Activated CD4-positive, alpha-beta T cell treated with anti-CD3 and anti-CD28 coated beads, Interleukin-2, amount 10 ng/mL, durations not matched to agents 7 days and 5 days (primary cell): Measurements from ENCODE around the gene GATA3. TPM values are rescaled to one million over a fixed set of nuclear protein-coding genes. Genes with fewer than 3 reads are reported as not detected.

Experiments used
- CTCF ChIA-PET: fragments of 350-600 bp; sonication (Branson Sonifier 250); formaldehyde crosslinking; loops from one replicate; lab custom pipeline; 2021; ENCODE audit warnings: antibody characterized with exemption; lab: Charles Lee
- POLR2A ChIA-PET: fragments of 350-600 bp; sonication (Branson Sonifier 250); formaldehyde crosslinking; loops from one replicate; lab custom pipeline; 2021; ENCODE audit warnings: antibody characterized with exemption; lab: Charles Lee
- DNase-seq: peaks from one replicate; pipeline ENCODE4 v3.0.0-alpha.2; 2020
- H3K27ac Mint-ChIP-seq: one replicate; pipeline ENCODE4 v1.8.0; 2021; ENCODE audit warnings: mild to moderate bottlenecking, moderate library complexity, mixed read lengths
- H3K27me3 Mint-ChIP-seq: one replicate; pipeline ENCODE4 v1.8.0; 2021; ENCODE audit warnings: mixed read lengths
- H3K36me3 Mint-ChIP-seq: one replicate; pipeline ENCODE4 v1.8.0; 2021; ENCODE audit warnings: low read depth, mixed read lengths
- H3K4me1 Mint-ChIP-seq: one replicate; pipeline ENCODE4 v1.8.0; 2021; ENCODE audit warnings: mixed read lengths
- H3K4me3 Mint-ChIP-seq: one replicate; pipeline ENCODE4 v1.8.0; 2021; ENCODE audit warnings: mild to moderate bottlenecking, moderate library complexity, mixed read lengths
- H3K9me3 Mint-ChIP-seq: one replicate; pipeline ENCODE4 v1.8.0; 2021; ENCODE audit warnings: mixed read lengths
- total RNA-seq, 2 experiments: library from RNA; stranded (reverse); gene quantifications; one replicate each; pipeline ENCODE4 v1.2.3, GENCODE V29; 2021

GATA3 gene
- total RNA-seq, 2 experiments from 2014 or later, result 48.1 to 52.0 TPM

DNA sequence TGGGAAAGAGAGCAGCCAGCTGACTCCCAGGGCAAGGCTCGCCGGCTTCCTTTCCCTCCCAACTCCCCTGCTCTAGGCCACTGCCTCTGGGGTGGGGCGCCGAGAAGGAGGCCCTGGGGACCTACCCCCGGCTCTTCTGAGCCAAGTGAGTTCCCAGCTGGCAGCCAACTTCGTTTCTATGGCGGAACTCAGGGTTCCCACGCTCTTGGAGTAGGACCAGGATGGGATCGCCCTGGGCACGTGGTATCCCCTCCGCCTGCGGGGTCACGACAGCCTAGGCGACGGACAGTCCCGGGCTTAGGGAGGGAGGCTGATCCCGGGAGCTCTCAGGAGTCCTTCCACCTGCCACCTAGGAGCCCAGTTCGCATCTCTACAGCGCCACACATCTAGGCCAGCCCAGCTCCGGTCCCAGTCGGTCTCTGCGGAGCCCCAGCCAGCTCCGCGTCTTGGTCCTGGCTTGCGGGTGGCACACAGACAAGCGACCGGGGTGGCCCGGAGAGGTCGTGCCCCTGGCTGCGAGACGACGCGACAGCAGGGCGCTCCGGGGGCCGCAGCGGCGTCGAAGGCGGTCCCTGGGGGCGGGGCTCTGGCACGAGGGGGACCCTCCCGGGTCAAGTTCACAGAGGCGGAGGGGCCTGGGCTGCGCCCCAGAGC is 20.5 kb upstream of the GATA3 start:
- H3K9me3 Mint-ChIP-seq, result no peaks in the 10 kb centered on the region
- CTCF ChIA-PET, result interaction anchor here (0.6 to 1.8 kb wide), 5 partner anchors 12 to 192 kb away, joined by 3 to 4 read pairs (median 4); no protein-coding TSS in a partner anchor
- no peak overlapping the region for H3K4me3 Mint-ChIP-seq
- no peak overlapping the region for H3K27ac Mint-ChIP-seq
- no peaks in the 10 kb centered on the region for H3K36me3 Mint-ChIP-seq
- POLR2A ChIA-PET, result no interaction called here
- H3K27me3 Mint-ChIP-seq, result peaks cover 56% of the 10 kb centered on the region
- no peak for DNase-seq
- peaks cover 22% of the 10 kb centered on the region for H3K4me1 Mint-ChIP-seq

- POLR2A ChIA-PET, result no interaction called here
Measured at GRCh38 chr10:8034466-8035005, 20.0 kb upstream of the GATA3 start.

DNA sequence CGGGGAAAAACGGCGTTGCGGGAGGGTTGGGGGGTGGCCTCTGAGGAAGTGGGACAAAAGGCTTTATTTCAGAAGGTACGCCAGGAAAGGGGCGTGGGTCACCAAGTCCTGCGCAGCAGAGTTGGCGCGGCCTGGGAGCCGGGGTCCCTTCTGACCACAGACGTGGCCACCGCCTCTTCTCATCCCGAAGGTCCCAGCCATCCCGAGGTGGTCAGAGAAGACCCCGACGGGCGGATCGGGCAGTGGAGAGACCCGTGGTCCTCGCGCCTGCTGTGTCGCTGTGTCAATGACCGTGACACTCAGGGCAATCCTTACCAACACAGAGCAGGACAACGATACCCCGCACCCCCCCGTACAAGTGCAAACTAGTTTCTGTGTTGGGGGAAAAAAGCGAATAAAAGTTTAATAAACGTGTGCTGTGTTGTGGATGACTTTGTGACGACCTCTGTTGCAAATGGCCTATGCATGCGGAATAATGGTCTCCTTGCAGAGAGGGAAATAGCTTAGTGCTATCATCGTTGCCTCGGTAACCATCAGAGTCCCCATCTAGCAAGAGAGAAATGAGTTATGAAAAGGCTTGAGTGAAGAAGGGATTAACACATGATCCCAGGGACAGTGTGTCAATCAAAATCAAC is 19.4 kb upstream of the GATA3 start:
- Mint-ChIP-seq H3K4me3 (peak overlapping the region; percentile 63), H3K36me3 (no peaks in the 10 kb centered on the region), H3K27me3 (peaks cover 68% of the 10 kb centered on the region), H3K4me1 (peaks cover 22% of the 10 kb centered on the region), H3K27ac (peak overlapping the region; percentile 64), H3K9me3 (no peaks in the 10 kb centered on the region)
- ChIA-PET CTCF (interaction anchor here (1.2 kb wide), 1 partner anchor 10 kb away, joined by 3 read pairs; no protein-coding TSS in a partner anchor), POLR2A (no interaction called here)
- no peak for DNase-seq

More at GRCh38 chr10:8034466-8035005, 20.0 kb upstream of the GATA3 start:
- H3K27me3 Mint-ChIP-seq, result peaks cover 62% of the 10 kb centered on the region
- H3K36me3 Mint-ChIP-seq, result no peaks in the 10 kb centered on the region
- no peak overlapping the region for H3K27ac Mint-ChIP-seq
- CTCF ChIA-PET, result interaction anchor here (0.6 to 1.8 kb wide), 4 partner anchors 11 to 21 kb away, joined by 3 to 4 read pairs (median 4); no protein-coding TSS in a partner anchor
- H3K4me1 Mint-ChIP-seq, result peaks cover 22% of the 10 kb centered on the region
- DNase-seq, result no peak
- no peaks in the 10 kb centered on the region for H3K9me3 Mint-ChIP-seq
- H3K4me3 Mint-ChIP-seq, result no peak overlapping the region

DNA sequence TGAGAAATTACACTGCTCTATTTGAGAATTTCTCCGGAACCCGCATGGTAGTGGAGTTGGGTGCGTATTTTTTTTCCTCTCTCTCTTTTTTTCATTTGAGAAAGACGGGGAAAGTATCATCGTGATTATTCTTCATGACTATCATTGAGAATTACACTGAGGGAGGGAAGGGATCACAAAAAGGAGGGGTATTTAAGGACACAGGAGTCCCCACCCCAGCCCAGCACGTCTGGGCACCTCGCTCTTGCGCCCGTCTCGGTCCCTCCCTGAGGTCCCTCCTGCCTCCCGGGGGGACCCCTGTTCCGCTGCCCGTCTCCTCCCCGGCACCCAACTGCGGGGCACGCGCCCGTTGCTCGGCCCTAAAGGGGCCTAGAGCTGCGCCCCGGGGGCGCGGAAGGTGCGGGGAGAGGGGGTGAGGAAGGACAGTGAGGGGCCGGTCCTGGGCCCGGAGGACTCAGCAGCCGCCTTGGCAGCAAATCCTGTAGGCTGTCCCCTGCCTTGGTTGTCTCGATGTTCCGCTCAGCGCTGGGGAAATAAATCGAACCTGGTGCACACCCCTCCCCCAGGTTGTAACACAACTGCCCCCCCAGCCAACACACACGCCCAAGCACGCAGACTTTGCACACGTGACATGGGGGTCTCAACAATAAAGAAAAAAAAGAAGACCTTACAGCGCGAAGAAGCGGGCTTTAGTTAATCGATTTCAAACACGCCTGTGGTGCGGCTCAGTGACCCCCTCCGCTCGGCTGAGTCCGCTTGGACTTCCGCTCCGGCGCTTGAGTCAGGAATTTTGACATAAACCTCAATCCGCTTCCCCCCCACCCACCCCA is 18.6 kb upstream of the GATA3 start:
- Mint-ChIP-seq H3K4me1 (peaks cover 22% of the 10 kb centered on the region), H3K4me3 (peak overlapping the region; percentile 63), H3K27ac (peak overlapping the region; percentile 64), H3K27me3 (peaks cover 76% of the 10 kb centered on the region), H3K36me3 (no peaks in the 10 kb centered on the region), H3K9me3 (no peaks in the 10 kb centered on the region)
- ChIA-PET CTCF (no interaction called here), POLR2A (no interaction called here)
- DNase-seq, result no peak

GRCh38 chr10:8036506-8037198 is 17.8 kb upstream of the GATA3 start:
- POLR2A ChIA-PET, result interaction anchor here (0.6 to 1.0 kb wide), 2 partner anchors 18 to 296 kb away, joined by 3 to 4 read pairs; partner anchors contain the start of gene GATA3
- Mint-ChIP-seq H3K36me3 (peaks cover 3% of the 10 kb centered on the region), H3K4me3 (no peak overlapping the region), H3K4me1 (peaks cover 26% of the 10 kb centered on the region), H3K27ac (peak overlapping the region; percentile 57), H3K27me3 (peaks cover 78% of the 10 kb centered on the region), H3K9me3 (no peaks in the 10 kb centered on the region)
- CTCF ChIA-PET, result no interaction called here
- no peak for DNase-seq

DNA sequence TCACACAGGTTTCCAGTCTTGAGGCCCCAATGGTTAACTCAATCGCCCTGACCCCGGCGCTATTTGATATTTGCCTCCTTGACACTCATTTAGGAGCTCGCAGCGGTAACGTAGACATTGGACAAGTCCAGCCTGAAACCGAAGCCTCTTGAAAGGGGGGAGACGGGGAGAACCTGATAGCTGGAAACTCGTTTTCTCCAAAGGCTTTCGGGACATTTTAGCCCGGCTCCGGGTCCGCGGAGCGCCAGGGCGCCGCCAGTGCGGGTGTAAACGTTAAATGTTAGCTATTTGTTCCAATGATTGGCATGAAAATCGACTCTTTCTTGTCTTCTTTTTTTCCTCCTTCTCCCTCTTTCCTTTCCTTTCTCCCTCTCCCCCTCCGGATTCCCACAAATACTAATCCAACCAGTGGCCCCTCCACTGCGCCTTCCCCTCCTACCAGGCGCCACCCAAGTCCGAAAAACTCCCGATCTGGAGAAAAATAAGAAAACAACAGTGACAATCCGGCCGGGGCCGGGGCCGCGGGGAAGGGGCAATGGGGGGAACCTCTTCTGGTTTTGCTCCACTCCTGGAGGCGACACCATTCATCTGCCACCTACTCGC is 17.2 kb upstream of the GATA3 start:
- peak overlapping the region; percentile 57 for H3K27ac Mint-ChIP-seq
- peaks cover 80% of the 10 kb centered on the region for H3K27me3 Mint-ChIP-seq
- H3K36me3 Mint-ChIP-seq, result peaks cover 3% of the 10 kb centered on the region
- no peak for DNase-seq
- POLR2A ChIA-PET, result interaction anchor here (0.6 to 1.0 kb wide), 2 partner anchors 17 to 295 kb away, joined by 3 to 4 read pairs; partner anchors contain the start of gene GATA3
- H3K9me3 Mint-ChIP-seq, result no peaks in the 10 kb centered on the region
- H3K4me1 Mint-ChIP-seq, result peaks cover 31% of the 10 kb centered on the region
- CTCF ChIA-PET, result no interaction called here
- no peak overlapping the region for H3K4me3 Mint-ChIP-seq

DNA sequence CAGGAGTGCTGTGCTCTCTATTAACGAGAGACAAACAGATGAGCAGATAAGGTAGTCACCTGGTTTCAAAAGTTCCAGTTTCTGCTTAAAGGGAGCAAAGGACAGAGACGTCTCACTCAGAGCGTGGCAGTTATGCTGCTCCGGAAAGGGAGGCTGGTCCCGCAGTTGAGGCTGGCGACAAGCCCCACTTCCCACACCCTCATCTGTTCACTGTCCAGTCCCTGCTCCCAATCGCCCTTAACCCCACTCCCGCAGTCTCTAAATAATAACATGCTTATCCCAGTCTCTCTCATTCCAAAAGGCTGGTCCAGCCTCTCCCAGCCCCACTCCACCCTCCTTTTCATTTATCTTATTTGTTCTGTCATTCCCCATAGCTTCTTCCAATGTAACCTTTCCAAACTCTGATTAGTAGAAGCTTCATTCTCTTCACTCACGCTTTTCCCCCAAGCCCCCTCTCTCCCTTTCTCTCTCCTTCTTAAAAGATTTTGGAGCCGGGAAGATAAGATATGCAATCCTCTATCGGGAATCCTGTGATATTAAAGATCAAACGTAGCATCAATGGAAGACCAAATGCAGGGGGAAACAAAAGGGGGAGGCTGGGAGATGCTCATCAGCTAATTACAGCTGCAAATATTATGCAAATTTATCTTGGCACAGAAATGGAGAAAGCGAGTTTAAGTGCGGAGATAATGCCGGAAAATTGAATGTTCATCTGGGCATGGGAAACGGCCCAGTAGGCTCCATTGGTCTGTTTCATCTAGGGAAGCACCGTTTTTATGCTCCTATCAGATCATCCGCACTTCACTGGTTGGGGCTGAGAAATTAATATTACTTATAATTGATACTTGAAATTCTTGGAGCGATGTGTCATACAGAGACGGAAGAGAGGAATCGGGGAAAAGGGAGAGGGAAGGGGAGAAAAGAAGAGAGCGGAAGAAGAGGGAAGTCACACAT is 16.3 kb upstream of the GATA3 start:
- H3K36me3 Mint-ChIP-seq, result peaks cover 4% of the 10 kb centered on the region

GRCh38 chr10:8039321-8039881 is 15.1 kb upstream of the GATA3 start:
- Mint-ChIP-seq H3K4me1 (peaks cover 45% of the 10 kb centered on the region), H3K36me3 (peaks cover 10% of the 10 kb centered on the region), H3K4me3 (no peak overlapping the region), H3K27ac (no peak overlapping the region), H3K9me3 (no peaks in the 10 kb centered on the region), H3K27me3 (peaks cover 85% of the 10 kb centered on the region)
- POLR2A ChIA-PET, result no interaction called here
- CTCF ChIA-PET, result no interaction called here
- no peak for DNase-seq

More for the DNA sequence above, 16.3 kb upstream of the GATA3 start:
- peak overlapping the region; percentile 14 for H3K4me3 Mint-ChIP-seq
- ChIA-PET POLR2A (interaction anchor here (1.0 kb wide), 1 partner anchor 294 kb away, joined by 3 read pairs; no protein-coding TSS in a partner anchor), CTCF (interaction anchor here (0.7 kb wide), 1 partner anchor 22 kb away, joined by 4 read pairs; no protein-coding TSS in a partner anchor)
- no peaks in the 10 kb centered on the region for H3K9me3 Mint-ChIP-seq
- H3K27me3 Mint-ChIP-seq, result peaks cover 82% of the 10 kb centered on the region
- peaks cover 38% of the 10 kb centered on the region for H3K4me1 Mint-ChIP-seq
- no peak for DNase-seq
- peak overlapping the region; percentile 1 for H3K27ac Mint-ChIP-seq

- POLR2A ChIA-PET, result no interaction called here
- H3K4me1 Mint-ChIP-seq, result peaks cover 50% of the 10 kb centered on the region
- H3K36me3 Mint-ChIP-seq, result peaks cover 12% of the 10 kb centered on the region
- no peak for DNase-seq
- CTCF ChIA-PET, result interaction anchor here (1.4 kb wide), 1 partner anchor 10 kb away, joined by 5 read pairs; no protein-coding TSS in a partner anchor
- H3K27ac Mint-ChIP-seq, result no peak overlapping the region
- H3K27me3 Mint-ChIP-seq, result peaks cover 89% of the 10 kb centered on the region
- H3K4me3 Mint-ChIP-seq, result no peak overlapping the region
- no peaks in the 10 kb centered on the region for H3K9me3 Mint-ChIP-seq
Measured at GRCh38 chr10:8040651-8041050, 13.8 kb upstream of the GATA3 start.

- Mint-ChIP-seq H3K36me3 (peaks cover 12% of the 10 kb centered on the region), H3K9me3 (no peaks in the 10 kb centered on the region), H3K27me3 (peaks cover 93% of the 10 kb centered on the region), H3K4me3 (no peak overlapping the region), H3K4me1 (peaks cover 56% of the 10 kb centered on the region), H3K27ac (peak overlapping the region; percentile 67)
- POLR2A ChIA-PET, result no interaction called here
- DNase-seq, result no peak
- CTCF ChIA-PET, result no interaction called here
Measured at GRCh38 chr10:8041284-8041991, 13.1 kb upstream of the GATA3 start.
